Sigmoid colon (tissue), 4 donors: ENCODE results near the gene ATXN1.

Experiments
- CTCF ChIP-seq, 4 experiments: fragments of 450-650 bp in 3 of 4; fragments of 200-600 bp in 1 of 4; IDR thresholded peaks; one replicate each; pipeline ENCODE4 v1.5.1; 2016 to 2019; ENCODE audit warnings: antibody characterized with exemption in 4 of 4, mild to moderate bottlenecking in 3 of 4, moderate library complexity in 2 of 4
- EP300 ChIP-seq, 4 donors: sonication (generic); formaldehyde crosslinking; IDR thresholded peaks; one replicate each; pipeline ENCODE4 v1.6.1; 2017; ENCODE audit warnings: antibody characterized with exemption in 4 of 4
- POLR2A ChIP-seq, 2 donors: fragments of 450-650 bp; IDR thresholded peaks; one replicate each; pipeline ENCODE4 v1.6.1; 2016; ENCODE audit warnings: antibody characterized with exemption in 2 of 2, mild to moderate bottlenecking in 2 of 2, moderate library complexity in 2 of 2
- POLR2AphosphoS5 ChIP-seq, 4 donors: sonication (generic); formaldehyde crosslinking; IDR thresholded peaks; one replicate each; pipeline ENCODE4 v1.6.1; 2017; ENCODE audit warnings: antibody characterized with exemption in 4 of 4

DNA sequence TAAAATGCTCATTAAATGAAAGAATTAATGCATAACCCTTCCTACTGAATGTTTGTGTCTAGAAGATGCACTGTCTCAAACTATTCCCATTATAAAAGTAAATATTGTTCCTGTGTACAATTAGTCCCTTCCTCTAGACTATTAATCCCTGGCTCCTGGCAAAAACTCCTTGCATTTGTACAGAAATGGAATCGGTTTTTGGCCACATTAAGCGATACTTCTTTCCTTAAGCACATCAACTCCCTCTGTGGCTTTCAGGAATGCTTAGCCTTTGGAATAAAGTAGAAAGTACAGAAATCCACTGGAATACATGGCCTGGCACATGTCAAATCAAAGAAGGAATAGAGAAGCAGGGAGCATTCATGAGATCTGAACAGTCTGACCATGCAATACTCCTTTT, 343.1 kb downstream of the ATXN1 start:
- TF ChIP-seq CTCF (IDR thresholded peaks at IDR 0.05), result no peak
- TF ChIP-seq EP300 (IDR thresholded peaks at IDR 0.05), result no peak
- no peak for TF ChIP-seq POLR2A (IDR thresholded peaks at IDR 0.05)
- TF ChIP-seq POLR2AphosphoS5 (IDR thresholded peaks at IDR 0.05), result no peak
